Measurements from ENCODE around the gene NEK3. TPM values are rescaled to one million over a fixed set of nuclear protein-coding genes. Genes with fewer than 3 reads are reported as not detected.

NEK3 gene
- polyA plus RNA-seq, 1 donor from 2014 or later = 61.0 TPM

Other genes starting within 250 kb of the NEK3 start
- 6.3 and 11.8 TPM in 2 replicates for gene ATP7B, start 148.1 kb downstream of the NEK3 start, polyA plus RNA-seq
- gene ALG11, start 147.2 kb downstream of the NEK3 start, polyA plus RNA-seq = 22.8 and 29.2 TPM in 2 replicates
- 16.3 and 18.8 TPM in 2 replicates for gene UTP14C, start 134.9 kb downstream of the NEK3 start, polyA plus RNA-seq
- 0.06 and 0.43 TPM in 2 replicates for gene NEK5, start 30.5 kb downstream of the NEK3 start, polyA plus RNA-seq
- gene THSD1, start 246.6 kb upstream of the NEK3 start, polyA plus RNA-seq = 2.3 and 3.8 TPM in 2 replicates